ENCODE results near the gene SLC39A11. TPM values are rescaled to one million over a fixed set of nuclear protein-coding genes. Genes with fewer than 3 reads are reported as not detected.

Gene SLC39A11
- total and polyA plus RNA-seq, 2 of the 13 experiments (the other 11 are each of a cell fraction or from before 2014, with no cell fraction given) = 17.2 to 31.5 TPM

- Histone ChIP-seq H3K4me2 (ENCODE audit: low read depth, low read length) (peak overlapping the region; percentile 92), H3K9ac (ENCODE audit: insufficient read depth, low read depth, low read length) (peak overlapping the region; percentile 58), H3K27ac (ENCODE audit: extremely low read length, insufficient read depth, low read length) (peak overlapping the region; percentile 51), H2AFZ (ENCODE audit: low read length) (no peak overlapping the region), H3K27me3 (ENCODE audit: control insufficient read depth in 1 of 2, insufficient read depth in 2 of 2, low read length in 2 of 2) (no peaks in the 10 kb centered on the region), H3K79me2 (ENCODE audit: insufficient read depth, low read length) (no peaks in the 10 kb centered on the region), H3K36me3 (replicated peaks in 1 of 2; ENCODE audit: control insufficient read depth in 1 of 2, insufficient read depth in 2 of 2, low read length in 2 of 2) (no peaks in the 10 kb centered on the region), H4K20me1 (ENCODE audit: insufficient read depth, low read length) (no peaks in the 10 kb centered on the region), H3K4me3 (replicated peaks in 1 of 3; ENCODE audit: insufficient read depth in 1 of 3, low read depth in 2 of 3, low read length in 3 of 3) (peak overlapping the region; percentile 41 to 68 (median 47)), H3K4me1 (ENCODE audit: insufficient read depth, low read length) (peaks cover 56% of the 10 kb centered on the region), H3K9me3 (ENCODE audit: low read length) (no peaks in the 10 kb centered on the region)
- peak; percentile 98 for DNase-seq (ENCODE audit: low spot score)
- in situ Hi-C loops (cut with HindIII; ENCODE audit: extremely low pct_ligation_motif_present, low pct_unique_long_range_greater_than_20kb) = no loop called here
- WGBS (ENCODE audit: low lambda C conversion rate) = 3% methylated on average over 21 of the region's 22 CpGs
- intact Hi-C loops (cut with micrococcal nuclease; ENCODE audit: unreplicated experiment) = loop anchor here (1.0 to 5.0 kb wide), 6 partner anchors 17 to 71 kb away; no protein-coding TSS in a partner anchor
- CTCF ChIA-PET (ENCODE audit: low intra/inter-chr PET ratio, low total read pairs) = interaction anchor here (1.2 kb wide), 1 partner anchor 72 kb away, joined by 4 read pairs; no protein-coding TSS in a partner anchor
- POLR2A ChIA-PET = interaction anchor here (0.6 to 5.2 kb wide), 25 partner anchors 11 to 84 kb away, joined by 3 to 48 read pairs (median 4); no protein-coding TSS in a partner anchor
- peak; percentile 93 for ATAC-seq
- FAIRE-seq = peak; percentile 100
- no TSS peak for BruUV-seq (replicated peaks)
- TF ChIP-seq ZHX1 (CRISPR knock-in tag; IDR thresholded peaks at IDR 0.05; ENCODE audit: low read depth) (peak; percentile 84; the same call in 1 of the 2 replicates), ZNF761 (CRISPR knock-in tag; conservative IDR thresholded peaks at IDR 0.05) (0 out of 2 replicates have a peak, but pooled peaks have one; percentile 74), ZNF142 (CRISPR knock-in tag; IDR thresholded peaks at IDR 0.05) (peak; percentile 95), FOXM1 (CRISPR knock-in tag; IDR thresholded peaks at IDR 0.05) (no peak), HMGXB4 (CRISPR knock-in tag; IDR thresholded peaks at IDR 0.05; ENCODE audit: borderline replicate concordance in 1 of 2, low read depth in 1 of 2) (peak; percentile 68 to 87; a peak in 3 of 4 replicates), GATAD2A (CRISPR knock-in tag; IDR thresholded peaks at IDR 0.05) (peak; percentile 100), KMT2B (CRISPR knock-in tag; IDR thresholded peaks at IDR 0.05) (no peak; the same call in 1 of the 2 replicates), SP2 (CRISPR knock-in tag; IDR thresholded peaks at IDR 0.05) (no peak), ZMYM3 (CRISPR knock-in tag; IDR thresholded peaks at IDR 0.05) (peak; percentile 93), ZNF10 (CRISPR knock-in tag; IDR thresholded peaks at IDR 0.05; ENCODE audit: borderline replicate concordance, low read depth) (no peak), SIX1 (CRISPR knock-in tag; IDR thresholded peaks at IDR 0.05; ENCODE audit: borderline replicate concordance) (peak; percentile 83), ZNF629 (CRISPR knock-in tag; conservative IDR thresholded peaks at IDR 0.05) (peak; percentile 26; the same call in 1 of the 2 replicates)
These were observed 460.4 kb downstream of the SLC39A11 start for GRCh38 chr17:72631949-72632684.

Data from HepG2 (cell line).